H1 (cell line): ENCODE data around the gene MEGF11. TPM values are rescaled to one million over a fixed set of nuclear protein-coding genes. Genes with fewer than 3 reads are reported as not detected.

Experiments used
- CTCF ChIA-PET: fragments of 300-600 bp; sonication (Branson Sonifier 250); formaldehyde crosslinking; loops from one replicate; lab custom pipeline; 2021; ENCODE audit not compliant: partially characterized antibody; lab: Charles Lee
- POLR2A ChIA-PET: fragments of 300-600 bp; sonication (Branson Sonifier 250); formaldehyde crosslinking; loops from one replicate; lab custom pipeline; 2021; ENCODE audit warnings: inconsistent platforms; ENCODE audit not compliant: partially characterized antibody; lab: Charles Lee
- DNase-seq, 2 experiments: peaks; one replicate each; pipeline versions ENCODE4 v3.0.0 to v3.0.0-alpha.2; 2010 to 2022; ENCODE audit warnings: low spot score in 2 of 2, low read depth in 1 of 2, mixed read lengths in 1 of 2
- FAIRE-seq: peaks from 2 replicates; lab custom pipeline; 2011; peaks lifted over from hg19 to GRCh38; lab: Jason Lieb, UNC
- H2AFZ ChIP-seq: 2 replicates; pipeline ENCODE4 v1.8.1; 2012; ENCODE audit warnings: low read length, inconsistent platforms
- H2AK5ac ChIP-seq: 2 replicates; pipeline ENCODE4 v1.6.1; 2013; ENCODE audit warnings: low read depth, low read length
- H2BK120ac ChIP-seq: replicated peaks from 2 replicates; pipeline ENCODE3; 2013; ENCODE audit warnings: low read depth, low read length, inconsistent platforms
- H2BK12ac ChIP-seq: 2 replicates; pipeline ENCODE4 v1.6.1; 2013; ENCODE audit warnings: low read depth, low read length
- H2BK15ac ChIP-seq: 2 replicates; pipeline ENCODE4 v1.6.1; 2013; ENCODE audit warnings: low read length
- H2BK20ac ChIP-seq: 2 replicates; pipeline ENCODE4 v1.6.1; 2013; ENCODE audit warnings: low read length
- H2BK5ac ChIP-seq: 2 replicates; pipeline ENCODE4 v1.6.1; 2013; ENCODE audit warnings: low read depth, low read length
- H3K14ac ChIP-seq: 2 replicates; pipeline ENCODE4 v1.6.1; 2013; ENCODE audit warnings: inconsistent platforms; ENCODE audit not compliant: insufficient read length
- H3K18ac ChIP-seq: 2 replicates; pipeline ENCODE4 v1.6.1; 2013; ENCODE audit warnings: low read length; ENCODE audit errors: extremely low read depth
- H3K23ac ChIP-seq: 2 replicates; pipeline ENCODE4 v1.6.1; 2013; ENCODE audit warnings: inconsistent platforms; ENCODE audit not compliant: insufficient read length
- H3K23me2 ChIP-seq: 2 replicates; pipeline ENCODE4 v1.6.1; 2013; ENCODE audit warnings: low read depth, low read length
- H3K27ac ChIP-seq: 2 replicates; pipeline ENCODE4 v1.6.1; 2011; ENCODE audit warnings: low read depth, low read length, inconsistent platforms
- H3K27me3 ChIP-seq, 4 experiments: replicated peaks in 1 of 4; 1 replicate in 1 of 4; 2 replicates in 3 of 4; pipeline versions ENCODE4 v1.6.1 to v1.8.1; 2011 to 2013; ENCODE audit warnings: low read length in 3 of 4, mild to moderate bottlenecking in 3 of 4, inconsistent platforms in 2 of 4, mixed read lengths in 2 of 4, moderate library complexity in 1 of 4; ENCODE audit not compliant: control insufficient read depth in 3 of 4, insufficient read depth in 3 of 4; ENCODE audit errors: extremely low read depth in 1 of 4
- H3K36me3 ChIP-seq, 4 experiments: 2 replicates each; pipeline versions ENCODE4 v1.6.1 to v1.8.1; 2011 to 2013; ENCODE audit warnings: mild to moderate bottlenecking in 4 of 4, low read length in 3 of 4, moderate library complexity in 2 of 4, control low read depth in 1 of 4, inconsistent platforms in 1 of 4; ENCODE audit not compliant: insufficient read depth in 4 of 4, control insufficient read depth in 2 of 4
- H3K4ac ChIP-seq: replicated peaks from 2 replicates; pipeline ENCODE3; 2013; ENCODE audit warnings: low read length, low read depth, mixed read lengths, inconsistent platforms; ENCODE audit not compliant: insufficient read length
- H3K4me1 ChIP-seq, 4 experiments: replicated peaks in 1 of 4; 1 replicate in 1 of 4; 2 replicates in 3 of 4; pipeline versions ENCODE4 v1.6.1 to v1.8.1; 2011 to 2013; ENCODE audit warnings: low read length in 3 of 4, inconsistent platforms in 2 of 4, mixed read lengths in 1 of 4; ENCODE audit not compliant: insufficient read depth in 4 of 4, control insufficient read depth in 3 of 4
- H3K4me2 ChIP-seq, 2 experiments: 2 replicates each; pipeline versions ENCODE4 v1.6.1 to v1.8.1; 2011 to 2013; ENCODE audit warnings: low read depth in 2 of 2, low read length in 2 of 2, control low read depth in 1 of 2, inconsistent platforms in 1 of 2, mild to moderate bottlenecking in 1 of 2; ENCODE audit not compliant: insufficient read depth in 1 of 2
- H3K4me3 ChIP-seq, 4 experiments: fragments of 200-600, 300-600 bp in 1 of 4; sonication (generic), shearing (Covaris generic), sonication (Bioruptor Twin) in 1 of 4; 2 replicates each; pipeline versions ENCODE4 v1.5.1 to v1.8.1; 2011 to 2016; ENCODE audit warnings: low read length in 4 of 4, low read depth in 3 of 4, control low read depth in 2 of 4, inconsistent platforms in 2 of 4, mild to moderate bottlenecking in 2 of 4, mixed read lengths in 1 of 4, moderate library complexity in 1 of 4; ENCODE audit not compliant: insufficient read depth in 2 of 4; ENCODE audit errors: extremely low read depth in 1 of 4
- H3K56ac ChIP-seq: replicated peaks from 2 replicates; pipeline ENCODE3; 2013; ENCODE audit warnings: low read depth, mild to moderate bottlenecking, mixed read lengths, low read length, inconsistent platforms; ENCODE audit not compliant: insufficient read length
- H3K79me1 ChIP-seq: 2 replicates; pipeline ENCODE4 v1.6.1; 2013; ENCODE audit warnings: low read depth, low read length, control low read depth
- H3K79me2 ChIP-seq, 2 experiments: 2 replicates each; pipeline versions ENCODE4 v1.6.1 to v1.8.1; 2012 to 2013; ENCODE audit warnings: low read length in 2 of 2, mild to moderate bottlenecking in 2 of 2, inconsistent platforms in 1 of 2; ENCODE audit not compliant: insufficient read depth in 2 of 2, control insufficient read depth in 1 of 2
- H3K9ac ChIP-seq, 4 experiments: replicated peaks in 1 of 4; 1 replicate in 1 of 4; 2 replicates in 3 of 4; pipeline versions ENCODE4 v1.6.1 to v1.8.1; 2011 to 2013; ENCODE audit warnings: low read depth in 3 of 4, low read length in 3 of 4, control low read depth in 2 of 4, mild to moderate bottlenecking in 2 of 4, moderate library complexity in 2 of 4, inconsistent platforms in 1 of 4; ENCODE audit errors: extremely low read depth in 1 of 4
- H3K9me3 ChIP-seq, 2 experiments: 2 replicates each; pipeline versions ENCODE4 v1.6.1 to v1.8.1; 2012 to 2013; ENCODE audit warnings: mild to moderate bottlenecking in 2 of 2, moderate library complexity in 2 of 2, control low read depth in 1 of 2, inconsistent platforms in 1 of 2, low read depth in 1 of 2, low read length in 1 of 2, mixed read lengths in 1 of 2; ENCODE audit not compliant: insufficient read depth in 2 of 2
- H4K20me1 ChIP-seq, 2 experiments: replicated peaks in 1 of 2; 2 replicates each; pipeline versions ENCODE3 to v1.8.1; 2011 to 2013; ENCODE audit warnings: inconsistent platforms in 2 of 2, low read length in 2 of 2, mild to moderate bottlenecking in 1 of 2; ENCODE audit not compliant: insufficient read depth in 2 of 2, control insufficient read depth in 1 of 2
- H4K5ac ChIP-seq: 2 replicates; pipeline ENCODE4 v1.6.1; 2013; ENCODE audit warnings: low read length, low read depth, mixed read lengths, inconsistent platforms; ENCODE audit not compliant: insufficient read length
- H4K8ac ChIP-seq: 2 replicates; pipeline ENCODE4 v1.8.0; 2013; ENCODE audit warnings: mild to moderate bottlenecking, moderate library complexity, low read length, inconsistent platforms; ENCODE audit not compliant: insufficient read depth; ENCODE audit errors: extremely low read depth
- H4K91ac ChIP-seq: replicated peaks from 2 replicates; pipeline ENCODE3; 2013; ENCODE audit warnings: low read length, mixed read lengths, inconsistent platforms; ENCODE audit not compliant: insufficient read length
- ATF3 ChIP-seq: IDR thresholded peaks from 2 replicates; pipeline ENCODE4 v1.6.1; 2011; ENCODE audit warnings: low read depth, mild to moderate bottlenecking, low read length; ENCODE audit not compliant: insufficient read depth
- E2F6 ChIP-seq: IDR thresholded peaks from 2 replicates; pipeline ENCODE4 v1.6.1; 2012; ENCODE audit warnings: inconsistent platforms
- HDAC6 ChIP-seq: IDR thresholded peaks from one replicate; pipeline ENCODE4 v1.7.1; 2012; ENCODE audit warnings: low read depth, mild to moderate bottlenecking, inconsistent platforms, low read length, moderate library complexity
- MAFK ChIP-seq: IDR thresholded peaks from 2 replicates; pipeline ENCODE4 v1.6.1; 2012; ENCODE audit warnings: low read depth, mild to moderate bottlenecking, improper control_type of control experiment, low read length
- POU5F1 ChIP-seq: IDR thresholded peaks from 2 replicates; pipeline ENCODE4 v1.6.1; 2011; ENCODE audit warnings: low read depth, mild to moderate bottlenecking, low read length, moderate library complexity
- SP1 ChIP-seq: IDR thresholded peaks from 2 replicates; pipeline ENCODE4 v1.6.1; 2011; ENCODE audit warnings: low read depth, low read length
- SUZ12 ChIP-seq: fragments of 200-600 bp; sonication (generic); IDR thresholded peaks from 2 replicates; pipeline ENCODE4 v1.6.1; 2012; ENCODE audit warnings: mild to moderate bottlenecking, inconsistent platforms, low read length, moderate library complexity, mixed read lengths
- WGBS, 2 experiments: shearing (Covaris generic) in 1 of 2; methylation state at CpG; one replicate each; pipeline versions ENCODE4 v1.1.6 to v1.1.7; 2013 to 2015; ENCODE audit warnings: low lambda C conversion rate in 2 of 2, mixed read lengths in 2 of 2, inconsistent platforms in 1 of 2, low coverage in 1 of 2, missing lambda C conversion rate in 1 of 2; ENCODE audit not compliant: insufficient replicate concordance in 2 of 2, insufficient coverage in 1 of 2, insufficient read length in 1 of 2; ENCODE audit errors: extremely low coverage in 1 of 2, missing lambda C conversion rate in 1 of 2; 5-methylcytosine and 5-hydroxymethylcytosine counted together
- polyA plus RNA-seq, 7 experiments: library from polyadenylated mRNA; depleted of rRNA in 3 of 7; stranded (reverse) in 5 of 7; unstranded in 2 of 7; fragments of >200 nt in 5 of 7; fragments of 200-250 nt in 2 of 7; gene quantifications; 1 replicate in 5 of 7; 2 replicates in 1 of 7; 4 replicates in 1 of 7; pipeline versions ENCODE4 v1.2.1 to v1.2.3, GENCODE V29; 2011 to 2013; ENCODE audit warnings: missing spikeins in 2 of 7, mixed read lengths in 2 of 7
- total RNA-seq: library from RNA; stranded (reverse); fragmentation: NEBNext Ultra II Directional; extraction: Animal tissue kit (Norgen Biotek cat#: 25700); gene quantifications from 2 replicates; pipeline ENCODE4 v1.2.1, GENCODE V29; 2021

MEGF11 gene
- total and polyA plus RNA-seq, 2 of the 8 experiments (the other 6 are each of a cell fraction or from before 2014, with no cell fraction given), result 4.4 to 4.8 TPM

- no peak overlapping the region for H2BK12ac ChIP-seq
- no peak overlapping the region for H3K14ac ChIP-seq
- H3K56ac ChIP-seq, result no peak overlapping the region
- H2AK5ac ChIP-seq, result no peak overlapping the region
- H2AFZ ChIP-seq, result no peak overlapping the region
- no peak overlapping the region for H3K4ac ChIP-seq
- H3K36me3 ChIP-seq, result no peaks in the 10 kb centered on the region
- H3K27me3 ChIP-seq, result no peaks in the 10 kb centered on the region
- H3K4me2 ChIP-seq, result no peak overlapping the region
- no peak overlapping the region for H2BK5ac ChIP-seq
- WGBS, 2 experiments, result 83% methylated on average over 1 of the region's 1 CpG; no CpG with 5 or more reads in 1 of the 2 experiments
- H4K5ac ChIP-seq, result no peak overlapping the region
- POLR2A ChIA-PET, result no interaction called here
- H3K27ac ChIP-seq, result no peak overlapping the region
- H4K91ac ChIP-seq, result no peak overlapping the region
- no peak overlapping the region for H4K8ac ChIP-seq
- DNase-seq, result no peak
- no peak overlapping the region for H3K23ac ChIP-seq
- H2BK20ac ChIP-seq, result no peak overlapping the region
- no peaks in the 10 kb centered on the region for H3K23me2 ChIP-seq
- H3K4me1 ChIP-seq, result peaks cover 0 to 2% (median under 1%) of the 10 kb centered on the region in 4 experiments; a peak in 3 of 7 replicates
- no peaks in the 10 kb centered on the region for H4K20me1 ChIP-seq
- no peak overlapping the region for H2BK120ac ChIP-seq
- H3K79me1 ChIP-seq, result no peaks in the 10 kb centered on the region
- H2BK15ac ChIP-seq, result no peak overlapping the region
- no peak for TF ChIP-seq POU5F1
- no peak for TF ChIP-seq SP1
- no peak for TF ChIP-seq HDAC6
- TF ChIP-seq SUZ12, result no peak
- TF ChIP-seq ATF3, result no peak
- TF ChIP-seq E2F6, result no peak
- no peak for TF ChIP-seq MAFK
- TF ChIP-seq, all 59 proteins: peak for 0
- Histone ChIP-seq H3K18ac (no peak overlapping the region), H3K9me3 (no peaks in the 10 kb centered on the region), H3K9ac (no peak overlapping the region), H3K79me2 (no peaks in the 10 kb centered on the region), H3K4me3 (no peak overlapping the region)
- FAIRE-seq, result no peak
- CTCF ChIA-PET, result interaction anchor here (1.2 to 1.9 kb wide), 2 partner anchors 10 to 27 kb away, joined by 3 to 7 read pairs; no protein-coding TSS in a partner anchor
Measured at GRCh38 chr15:65926899-65927298, 326.7 kb downstream of the MEGF11 start.
